ENCODE results near the gene ERP29. TPM values are rescaled to one million over a fixed set of nuclear protein-coding genes. Genes with fewer than 3 reads are reported as not detected.

Gene ERP29
- total and polyA plus RNA-seq, 2 of the 13 experiments (the other 11 are each of a cell fraction or from before 2014, with no cell fraction given) = 111 to 147 TPM

DNA sequence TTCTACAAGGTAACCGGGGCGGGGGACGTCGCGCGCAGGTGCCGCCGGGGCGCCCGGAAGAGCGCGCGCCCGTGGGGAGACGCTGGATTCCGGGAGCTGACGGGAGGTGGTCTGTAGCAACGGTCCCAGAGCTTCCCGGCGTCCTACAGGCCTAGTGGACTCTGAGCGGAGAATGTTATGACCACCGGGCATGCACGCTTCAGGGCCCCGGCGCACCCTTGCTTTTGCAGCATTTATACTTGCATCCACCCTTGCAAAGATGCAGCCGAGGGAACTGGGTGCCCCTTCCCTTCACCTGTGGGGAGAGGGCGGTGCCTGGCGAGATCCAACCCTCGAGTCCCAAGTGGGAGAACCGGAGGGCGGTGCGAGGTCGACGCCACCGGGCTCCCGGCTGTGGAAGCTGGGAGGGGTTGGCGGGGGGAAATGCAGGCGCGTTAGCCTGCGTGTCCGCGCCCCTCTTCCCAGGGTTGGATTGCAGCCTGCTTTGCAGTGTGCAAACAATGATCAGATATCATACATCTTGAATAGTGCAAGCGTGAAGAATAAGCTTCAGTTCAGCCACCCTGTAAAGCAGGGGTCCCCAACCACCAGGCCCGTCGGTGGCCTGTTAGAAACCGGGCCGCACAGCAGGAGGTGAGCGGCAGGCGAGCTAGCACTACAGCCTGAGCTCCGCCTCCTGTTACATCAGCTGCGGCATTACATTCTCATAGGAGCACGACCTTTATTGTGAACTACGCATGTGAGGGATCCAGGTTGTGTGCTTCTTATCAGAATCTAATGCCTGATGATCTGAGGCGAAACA is 576 bp downstream of the ERP29 start (continued):
- TF ChIP-seq ZNF670 (CRISPR knock-in tag; IDR thresholded peaks at IDR 0.05; ENCODE audit: borderline replicate concordance) = 0 out of 2 replicates have a peak, but pooled peaks have one; percentile 68
- no peak for TF ChIP-seq ZNF17 (CRISPR knock-in tag; IDR thresholded peaks at IDR 0.05)
- 0 out of 2 replicates have a peak, but pooled peaks have one; percentile 28 for TF ChIP-seq ZKSCAN8 (CRISPR knock-in tag; IDR thresholded peaks at IDR 0.05; ENCODE audit: borderline replicate concordance)
- TF ChIP-seq RARG (CRISPR knock-in tag; IDR thresholded peaks at IDR 0.05; ENCODE audit: low read depth) = peak; percentile 92; the same call in 1 of the 2 replicates
- TF ChIP-seq ZNF550 (CRISPR knock-in tag; IDR thresholded peaks at IDR 0.05; ENCODE audit: borderline replicate concordance) = no peak
- TF ChIP-seq, protein P1, sequence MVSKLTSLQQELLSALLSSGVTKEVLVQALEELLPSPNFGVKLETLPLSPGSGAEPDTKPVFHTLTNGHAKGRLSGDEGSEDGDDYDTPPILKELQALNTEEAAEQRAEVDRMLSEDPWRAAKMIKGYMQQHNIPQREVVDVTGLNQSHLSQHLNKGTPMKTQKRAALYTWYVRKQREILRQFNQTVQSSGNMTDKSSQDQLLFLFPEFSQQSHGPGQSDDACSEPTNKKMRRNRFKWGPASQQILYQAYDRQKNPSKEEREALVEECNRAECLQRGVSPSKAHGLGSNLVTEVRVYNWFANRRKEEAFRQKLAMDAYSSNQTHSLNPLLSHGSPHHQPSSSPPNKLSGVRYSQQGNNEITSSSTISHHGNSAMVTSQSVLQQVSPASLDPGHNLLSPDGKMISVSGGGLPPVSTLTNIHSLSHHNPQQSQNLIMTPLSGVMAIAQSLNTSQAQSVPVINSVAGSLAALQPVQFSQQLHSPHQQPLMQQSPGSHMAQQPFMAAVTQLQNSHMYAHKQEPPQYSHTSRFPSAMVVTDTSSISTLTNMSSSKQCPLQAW (CRISPR knock-in tag; IDR thresholded peaks at IDR 0.05) = no peak; the same call in 1 of the 2 replicates
- TF ChIP-seq FOXK2 (IDR thresholded peaks at IDR 0.05) = no peak
- TF ChIP-seq, protein P2, sequence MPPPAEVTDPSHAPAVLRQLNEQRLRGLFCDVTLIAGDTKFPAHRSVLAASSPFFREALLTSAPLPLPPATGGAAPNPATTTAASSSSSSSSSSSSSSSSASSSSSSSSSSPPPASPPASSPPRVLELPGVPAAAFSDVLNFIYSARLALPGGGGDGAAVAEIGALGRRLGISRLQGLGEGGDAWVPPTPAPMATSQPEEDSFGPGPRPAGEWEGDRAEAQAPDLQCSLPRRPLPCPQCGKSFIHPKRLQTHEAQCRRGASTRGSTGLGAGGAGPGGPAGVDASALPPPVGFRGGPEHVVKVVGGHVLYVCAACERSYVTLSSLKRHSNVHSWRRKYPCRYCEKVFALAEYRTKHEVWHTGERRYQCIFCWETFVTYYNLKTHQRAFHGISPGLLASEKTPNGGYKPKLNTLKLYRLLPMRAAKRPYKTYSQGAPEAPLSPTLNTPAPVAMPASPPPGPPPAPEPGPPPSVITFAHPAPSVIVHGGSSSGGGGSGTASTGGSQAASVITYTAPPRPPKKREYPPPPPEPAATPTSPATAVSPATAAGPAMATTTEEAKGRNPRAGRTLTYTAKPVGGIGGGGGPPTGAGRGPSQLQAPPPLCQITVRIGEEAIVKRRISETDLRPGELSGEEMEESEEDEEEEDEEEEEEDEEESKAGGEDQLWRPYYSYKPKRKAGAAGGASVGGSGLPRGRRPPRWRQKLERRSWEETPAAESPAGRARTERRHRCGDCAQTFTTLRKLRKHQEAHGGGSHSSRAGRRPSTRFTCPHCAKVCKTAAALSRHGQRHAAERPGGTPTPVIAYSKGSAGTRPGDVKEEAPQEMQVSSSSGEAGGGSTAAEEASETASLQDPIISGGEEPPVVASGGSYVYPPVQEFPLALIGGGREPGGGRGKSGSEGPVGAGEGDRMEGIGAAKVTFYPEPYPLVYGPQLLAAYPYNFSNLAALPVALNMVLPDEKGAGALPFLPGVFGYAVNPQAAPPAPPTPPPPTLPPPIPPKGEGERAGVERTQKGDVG (CRISPR knock-in tag; IDR thresholded peaks at IDR 0.05; ENCODE audit: borderline replicate concordance) = no peak
- TF ChIP-seq SYNCRIP (IDR thresholded peaks at IDR 0.05; ENCODE audit: insufficient read depth, low read depth, low read length) = no peak
- no peak for TF ChIP-seq RBAK (CRISPR knock-in tag; IDR thresholded peaks at IDR 0.05)
- TF ChIP-seq, protein P3, sequence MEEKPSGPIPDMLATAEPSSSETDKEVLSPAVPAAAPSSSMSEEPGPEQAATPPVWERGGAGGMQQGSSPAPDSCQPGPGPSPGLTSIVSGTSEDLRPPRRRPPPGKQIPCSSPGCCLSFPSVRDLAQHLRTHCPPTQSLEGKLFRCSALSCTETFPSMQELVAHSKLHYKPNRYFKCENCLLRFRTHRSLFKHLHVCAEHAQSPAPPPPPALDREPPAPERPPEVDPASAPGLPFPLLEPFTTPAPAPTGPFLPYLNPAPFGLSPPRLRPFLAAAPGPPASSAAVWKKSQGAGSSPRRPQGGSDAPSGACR (CRISPR knock-in tag; IDR thresholded peaks at IDR 0.05) = no peak
- TF ChIP-seq PCBP2 (optimal IDR thresholded peaks at IDR 0.05; ENCODE audit: low read depth, low read length, poor library complexity, severe bottlenecking) = no peak
- TF ChIP-seq ZNF746 (CRISPR knock-in tag; IDR thresholded peaks at IDR 0.05) = no peak; the same call in 1 of the 2 replicates
- TF ChIP-seq THAP11 (CRISPR knock-in tag; IDR thresholded peaks at IDR 0.05) = peak; percentile 70
- 0 out of 2 replicates have a peak, but pooled peaks have one; percentile 38 for TF ChIP-seq HOXA3 (CRISPR knock-in tag; IDR thresholded peaks at IDR 0.05)
